Gastroesophageal sphincter (tissue), 3 donors: ENCODE measurements around the gene WDR82.
A peak's percentile ranks its signal among the peaks of the same experiment; 100 is the strongest.

Source experiments
- EP300 ChIP-seq: sonication (generic); formaldehyde crosslinking; IDR thresholded peaks from one replicate; pipeline ENCODE4 v1.6.1; 2017; ENCODE audit warnings: antibody characterized with exemption, mild to moderate bottlenecking
- POLR2A ChIP-seq, 2 donors: fragments of 450-650 bp; IDR thresholded peaks; one replicate each; pipeline ENCODE4 v1.6.1; 2017; ENCODE audit warnings: antibody characterized with exemption in 2 of 2, mild to moderate bottlenecking in 2 of 2, moderate library complexity in 1 of 2
- TF ChIP-seq, protein P1 (sequence below), 4 experiments: fragments of 200-600 bp in 2 of 4; fragments of 450-650 bp in 2 of 4; sonication (generic) in 1 of 4; IDR thresholded peaks; one replicate each; pipeline ENCODE4 v1.5.1; 2017 to 2019; ENCODE audit warnings: antibody characterized with exemption in 4 of 4, mild to moderate bottlenecking in 2 of 4, moderate library complexity in 2 of 4

DNA sequence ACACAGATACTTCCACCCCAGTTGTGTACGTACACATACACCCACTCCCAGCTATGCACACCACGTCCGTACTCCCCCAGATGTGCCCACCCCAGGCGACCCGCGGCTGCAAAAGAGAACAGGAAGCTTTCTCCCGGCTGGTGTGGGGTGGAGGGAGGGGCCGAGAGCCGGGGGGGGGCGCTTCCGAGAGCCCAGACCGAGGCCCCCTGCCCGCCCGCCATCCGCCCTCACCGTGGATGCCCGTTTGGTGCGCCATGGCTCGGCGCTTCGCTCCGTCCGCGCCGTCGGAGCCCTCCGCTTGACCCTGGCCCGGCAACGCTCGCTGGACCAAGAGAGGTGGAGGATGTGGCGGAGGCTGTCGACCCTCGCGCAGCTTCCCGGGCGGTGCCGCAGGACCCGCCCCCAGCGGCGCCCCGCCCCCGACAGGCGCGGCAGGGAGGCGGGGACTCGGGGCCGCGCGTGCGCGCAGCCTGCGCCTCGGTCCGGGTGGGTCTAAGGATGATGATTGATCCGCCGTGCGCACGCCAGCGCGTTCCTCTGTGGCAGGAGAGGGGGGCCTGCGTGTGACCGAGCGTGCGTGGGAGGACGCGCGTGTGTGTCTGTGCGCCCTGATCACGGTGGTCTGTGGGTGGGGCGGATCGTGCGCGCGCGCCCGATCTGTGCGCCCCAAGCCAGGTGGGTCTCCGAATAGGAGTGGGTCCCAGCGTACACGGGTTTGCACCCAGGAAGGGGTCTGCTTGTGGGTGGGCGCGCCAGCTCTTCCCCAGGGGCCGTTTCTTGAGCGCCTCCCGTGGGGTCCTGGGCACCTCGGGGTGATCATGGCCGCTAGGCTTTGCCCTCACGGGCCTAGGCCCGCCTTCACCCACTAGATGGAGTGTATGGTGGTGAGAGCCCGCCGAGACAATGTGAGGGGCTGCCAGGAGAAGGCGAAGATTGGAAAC, 39.4 kb downstream of the WDR82 start, which contains the start of gene TWF2:
- TF ChIP-seq, protein P1, sequence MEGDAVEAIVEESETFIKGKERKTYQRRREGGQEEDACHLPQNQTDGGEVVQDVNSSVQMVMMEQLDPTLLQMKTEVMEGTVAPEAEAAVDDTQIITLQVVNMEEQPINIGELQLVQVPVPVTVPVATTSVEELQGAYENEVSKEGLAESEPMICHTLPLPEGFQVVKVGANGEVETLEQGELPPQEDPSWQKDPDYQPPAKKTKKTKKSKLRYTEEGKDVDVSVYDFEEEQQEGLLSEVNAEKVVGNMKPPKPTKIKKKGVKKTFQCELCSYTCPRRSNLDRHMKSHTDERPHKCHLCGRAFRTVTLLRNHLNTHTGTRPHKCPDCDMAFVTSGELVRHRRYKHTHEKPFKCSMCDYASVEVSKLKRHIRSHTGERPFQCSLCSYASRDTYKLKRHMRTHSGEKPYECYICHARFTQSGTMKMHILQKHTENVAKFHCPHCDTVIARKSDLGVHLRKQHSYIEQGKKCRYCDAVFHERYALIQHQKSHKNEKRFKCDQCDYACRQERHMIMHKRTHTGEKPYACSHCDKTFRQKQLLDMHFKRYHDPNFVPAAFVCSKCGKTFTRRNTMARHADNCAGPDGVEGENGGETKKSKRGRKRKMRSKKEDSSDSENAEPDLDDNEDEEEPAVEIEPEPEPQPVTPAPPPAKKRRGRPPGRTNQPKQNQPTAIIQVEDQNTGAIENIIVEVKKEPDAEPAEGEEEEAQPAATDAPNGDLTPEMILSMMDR (IDR thresholded peaks at IDR 0.05) = peak in 3 of 4 experiments; percentile 47 to 63 (median 51)
- TF ChIP-seq POLR2A (IDR thresholded peaks at IDR 0.05) (peak; percentile 59 to 74), EP300 (no peak)
